Left lobe of liver (tissue), 2 donors: ENCODE measurements around the gene ARMH4. TPM values are rescaled to one million over a fixed set of nuclear protein-coding genes. Genes with fewer than 3 reads are reported as not detected.
A peak's percentile ranks its signal among the peaks of the same experiment; 100 is the strongest.

Source experiments
- ATAC-seq: fragments of 200-7000 bp; cut with Tn5 transposase; one replicate; pipeline ENCODE4 v1.9.1; 2020; ENCODE audit warnings: mild to moderate bottlenecking, moderate library complexity
- DNase-seq: peaks from one replicate; pipeline ENCODE4 v3.0.0-alpha.2; 2020; ENCODE audit warnings: low spot score
- total RNA-seq: library from RNA; stranded (reverse); gene quantifications from one replicate; pipeline ENCODE4 v1.2.1, GENCODE V29; 2021
- donor health status: DM: no; HTN: no; CAD: no; lungs with moderate emphysema.
- donor health status: DM: no; HTN: yes; CAD: no.

Gene ARMH4
- total RNA-seq, 1 donor from 2014 or later: 0.96 TPM

GRCh38 chr14:58100735-58101368, 51.2 kb downstream of the ARMH4 start:
- no peak for ATAC-seq
- DNase-seq: no peak

- DNase-seq: no peak
- no peak for ATAC-seq
Measured at GRCh38 chr14:58099682-58100081, 52.3 kb downstream of the ARMH4 start.

- DNase-seq (no peak), ATAC-seq (no peak)
Measured at GRCh38 chr14:58098507-58098906, 53.5 kb downstream of the ARMH4 start.

- no peak for DNase-seq
- ATAC-seq: no peak
Measured at GRCh38 chr14:58096731-58097130, 55.3 kb downstream of the ARMH4 start.

- no peak for DNase-seq
Measured at GRCh38 chr14:58091883-58092630, 60.0 kb downstream of the ARMH4 start.

GRCh38 chr14:58089612-58090011, 62.4 kb downstream of the ARMH4 start:
- DNase-seq (no peak), ATAC-seq (no peak)

More at GRCh38 chr14:58091883-58092630, 60.0 kb downstream of the ARMH4 start:
- no peak for ATAC-seq

GRCh38 chr14:58088961-58089360, 63.1 kb downstream of the ARMH4 start:
- DNase-seq (no peak), ATAC-seq (no peak)

- ATAC-seq (no peak), DNase-seq (no peak)
Measured at GRCh38 chr14:58085877-58086276, 66.1 kb downstream of the ARMH4 start.

GRCh38 chr14:58082491-58083098, 69.4 kb downstream of the ARMH4 start:
- DNase-seq (no peak), ATAC-seq (no peak)

- DNase-seq: no peak
- ATAC-seq: no peak
Measured at GRCh38 chr14:58082011-58082410, 70.0 kb downstream of the ARMH4 start.

GRCh38 chr14:58078471-58078870, 73.5 kb downstream of the ARMH4 start:
- ATAC-seq (no peak), DNase-seq (no peak)

GRCh38 chr14:58078068-58078467, 73.9 kb downstream of the ARMH4 start:
- no peak for ATAC-seq
- no peak for DNase-seq

GRCh38 chr14:58077621-58078020, 74.4 kb downstream of the ARMH4 start:
- DNase-seq (no peak), ATAC-seq (no peak)

GRCh38 chr14:58073516-58073915, 78.5 kb downstream of the ARMH4 start:
- DNase-seq: no peak
- no peak for ATAC-seq

- ATAC-seq: peak; percentile 96
- peak; percentile 47 for DNase-seq
Measured at GRCh38 chr14:58072288-58073071, 79.5 kb downstream of the ARMH4 start.

- peak; percentile 54 for ATAC-seq
- DNase-seq: no peak
Measured at GRCh38 chr14:58071341-58071740, 80.7 kb downstream of the ARMH4 start.

- no peak for ATAC-seq
- DNase-seq: no peak
Measured at GRCh38 chr14:58068306-58068705, 83.7 kb downstream of the ARMH4 start.

- ATAC-seq: no peak
- DNase-seq: no peak
Measured at GRCh38 chr14:58066115-58066514, 85.9 kb downstream of the ARMH4 start.

- ATAC-seq (no peak), DNase-seq (no peak)
Measured at GRCh38 chr14:58061581-58061980, 90.4 kb downstream of the ARMH4 start.

GRCh38 chr14:58060898-58061297, 91.1 kb downstream of the ARMH4 start:
- DNase-seq (no peak), ATAC-seq (no peak)

GRCh38 chr14:58060077-58060476, 91.9 kb downstream of the ARMH4 start:
- ATAC-seq: no peak
- DNase-seq: no peak
